ENCODE measurements around the gene UVSSA. TPM values are rescaled to one million over a fixed set of nuclear protein-coding genes. Genes with fewer than 3 reads are reported as not detected.

The UVSSA gene
- total RNA-seq, 1 experiment from 2014 or later: 40.4 TPM

DNA sequence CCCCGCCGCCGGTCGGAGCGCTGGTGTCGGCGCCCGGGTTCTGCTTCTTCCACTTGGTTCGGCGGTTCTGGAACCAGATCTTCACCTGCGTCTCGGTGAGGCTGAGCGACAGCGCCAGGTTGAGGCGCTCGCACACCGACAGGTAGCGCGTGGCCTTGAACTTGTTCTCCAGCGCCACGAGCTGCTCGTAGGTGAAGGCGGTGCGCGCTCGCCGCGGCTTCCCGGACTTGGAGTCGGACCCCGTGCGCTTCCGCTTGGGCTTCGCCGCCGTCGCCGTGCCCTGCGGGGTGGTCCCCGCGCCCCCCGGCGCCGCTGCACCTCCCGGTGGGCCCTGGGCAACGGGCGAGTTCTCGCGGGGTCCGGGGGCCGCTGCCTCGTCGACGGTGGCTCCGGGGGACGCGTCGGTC lies 56.2 kb downstream of the UVSSA start (continued):
- no peak for TF ChIP-seq ETV6 (CRISPR knock-in tag; IDR thresholded peaks at IDR 0.05)

DNA sequence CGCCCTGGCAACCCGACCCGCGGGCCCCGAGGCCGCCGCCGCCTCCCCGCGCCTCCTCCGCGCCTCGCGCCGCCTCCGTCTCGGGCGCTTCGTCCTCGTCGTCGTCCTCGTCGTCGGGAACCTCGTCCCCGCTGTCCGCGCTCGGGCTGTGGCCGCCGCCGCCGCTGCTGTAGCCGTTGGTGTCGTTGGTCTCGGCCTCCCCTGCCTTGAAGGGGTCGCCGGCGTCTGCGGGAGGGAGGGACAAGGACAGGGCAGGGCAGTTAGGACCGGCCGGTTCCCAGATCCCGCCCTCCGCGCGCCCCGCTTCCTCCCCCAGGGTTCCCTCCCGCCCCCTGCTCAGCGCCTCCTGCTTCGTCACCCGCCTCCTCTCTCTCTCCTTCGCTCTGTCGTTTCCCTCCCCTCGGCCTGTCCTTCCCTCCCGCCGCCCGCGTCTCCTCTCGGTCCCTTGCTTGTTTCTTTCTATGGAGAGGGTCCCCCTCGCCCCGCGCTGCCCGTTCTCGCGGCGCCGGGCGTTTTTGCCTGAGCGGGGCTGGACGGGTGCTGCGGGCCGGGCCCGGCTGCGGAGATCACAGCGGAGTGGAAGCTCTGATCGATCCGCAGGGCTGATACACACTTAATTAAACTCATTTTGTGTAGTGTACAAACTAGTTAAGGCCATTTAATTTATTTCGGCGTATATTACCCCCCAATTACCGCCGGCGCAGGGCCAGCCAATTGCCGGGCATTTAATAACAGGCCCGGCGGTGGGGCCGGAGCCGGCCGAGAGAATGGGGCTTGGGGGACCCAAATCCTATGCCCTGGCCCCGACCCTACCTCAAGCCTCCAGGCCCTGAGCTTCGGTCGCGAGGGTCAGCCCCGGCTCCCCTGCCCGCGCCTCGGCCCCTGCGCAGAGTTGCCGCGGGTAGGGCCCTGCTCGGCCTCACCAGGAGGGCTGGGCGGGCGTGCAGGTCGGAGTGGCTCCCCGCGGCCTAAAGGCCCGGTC lies 56.9 kb downstream of the UVSSA start:
- no peak for DNase-seq (ENCODE audit: low spot score)
- POLR2A ChIA-PET: no interaction called here

DNA sequence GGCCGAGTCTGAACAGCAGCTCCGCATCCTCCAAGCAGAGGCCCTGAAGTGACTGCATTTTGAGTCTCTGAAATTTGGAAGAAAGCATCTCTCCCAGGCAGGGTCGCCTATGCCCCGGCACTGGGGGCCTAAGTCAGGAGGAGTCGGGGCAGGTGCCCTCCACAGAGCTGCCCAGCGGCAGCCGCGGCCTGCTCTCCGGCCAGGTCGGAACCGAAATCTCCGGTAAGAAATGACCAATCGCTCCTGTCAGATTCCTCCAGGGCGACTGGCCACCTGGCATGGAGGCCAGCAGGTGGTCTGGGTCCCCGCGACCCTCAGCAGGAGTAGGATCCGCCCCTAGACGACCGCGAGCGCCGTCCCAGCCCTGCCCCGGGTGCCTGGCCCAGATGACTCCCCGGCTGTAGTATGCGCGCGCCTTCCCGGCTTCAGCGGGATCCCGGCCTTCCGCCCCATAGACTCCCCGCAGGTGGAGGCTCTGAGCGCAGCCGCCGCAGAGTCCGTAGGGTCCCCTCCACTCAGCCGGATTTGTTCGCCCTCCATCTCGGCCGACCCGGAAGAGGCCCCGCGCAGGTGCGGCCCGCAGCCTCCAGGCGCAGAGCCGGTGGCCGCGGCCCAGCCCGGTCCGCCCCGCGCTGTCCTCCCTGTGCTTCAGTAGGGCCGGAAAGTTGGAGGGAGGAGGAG lies 57.7 kb downstream of the UVSSA start:
- Mint-ChIP-seq H3K27me3 (ENCODE audit: low read depth) (peaks cover 91% of the 10 kb centered on the region), H3K36me3 (no peaks in the 10 kb centered on the region), H3K4me3 (no peak overlapping the region), H3K4me1 (peaks cover 13% of the 10 kb centered on the region), H3K9me3 (no peaks in the 10 kb centered on the region), H3K27ac (no peak overlapping the region)
- TF ChIP-seq NR1H2 (CRISPR knock-in tag; IDR thresholded peaks at IDR 0.05) (no peak), TP53 (CRISPR knock-in tag; IDR thresholded peaks at IDR 0.05) (no peak), ZNF219 (CRISPR knock-in tag; IDR thresholded peaks at IDR 0.05; ENCODE audit: borderline replicate concordance) (no peak), ZNF121 (CRISPR knock-in tag; IDR thresholded peaks at IDR 0.05) (no peak), ZBTB21 (CRISPR knock-in tag; IDR thresholded peaks at IDR 0.05; ENCODE audit: borderline replicate concordance) (no peak), HMGA2 (CRISPR knock-in tag; IDR thresholded peaks at IDR 0.05) (no peak), NFATC4 (CRISPR knock-in tag; IDR thresholded peaks at IDR 0.05) (no peak), RELA (CRISPR knock-in tag; IDR thresholded peaks at IDR 0.05; ENCODE audit: borderline replicate concordance) (no peak), TEAD4 (CRISPR knock-in tag; IDR thresholded peaks at IDR 0.05) (no peak), CREB1 (CRISPR knock-in tag; IDR thresholded peaks at IDR 0.05) (no peak), ATF1 (CRISPR knock-in tag; IDR thresholded peaks at IDR 0.05) (no peak), KAT7 (CRISPR knock-in tag; IDR thresholded peaks at IDR 0.05; ENCODE audit: borderline replicate concordance) (no peak)
- TF ChIP-seq, protein P1, sequence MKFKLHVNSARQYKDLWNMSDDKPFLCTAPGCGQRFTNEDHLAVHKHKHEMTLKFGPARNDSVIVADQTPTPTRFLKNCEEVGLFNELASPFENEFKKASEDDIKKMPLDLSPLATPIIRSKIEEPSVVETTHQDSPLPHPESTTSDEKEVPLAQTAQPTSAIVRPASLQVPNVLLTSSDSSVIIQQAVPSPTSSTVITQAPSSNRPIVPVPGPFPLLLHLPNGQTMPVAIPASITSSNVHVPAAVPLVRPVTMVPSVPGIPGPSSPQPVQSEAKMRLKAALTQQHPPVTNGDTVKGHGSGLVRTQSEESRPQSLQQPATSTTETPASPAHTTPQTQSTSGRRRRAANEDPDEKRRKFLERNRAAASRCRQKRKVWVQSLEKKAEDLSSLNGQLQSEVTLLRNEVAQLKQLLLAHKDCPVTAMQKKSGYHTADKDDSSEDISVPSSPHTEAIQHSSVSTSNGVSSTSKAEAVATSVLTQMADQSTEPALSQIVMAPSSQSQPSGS (CRISPR knock-in tag; IDR thresholded peaks at IDR 0.05; ENCODE audit: borderline replicate concordance, low read depth): no peak
- TF ChIP-seq, protein P2, sequence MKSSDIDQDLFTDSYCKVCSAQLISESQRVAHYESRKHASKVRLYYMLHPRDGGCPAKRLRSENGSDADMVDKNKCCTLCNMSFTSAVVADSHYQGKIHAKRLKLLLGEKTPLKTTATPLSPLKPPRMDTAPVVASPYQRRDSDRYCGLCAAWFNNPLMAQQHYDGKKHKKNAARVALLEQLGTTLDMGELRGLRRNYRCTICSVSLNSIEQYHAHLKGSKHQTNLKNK (CRISPR knock-in tag; IDR thresholded peaks at IDR 0.05): no peak
- TF ChIP-seq, protein P3, sequence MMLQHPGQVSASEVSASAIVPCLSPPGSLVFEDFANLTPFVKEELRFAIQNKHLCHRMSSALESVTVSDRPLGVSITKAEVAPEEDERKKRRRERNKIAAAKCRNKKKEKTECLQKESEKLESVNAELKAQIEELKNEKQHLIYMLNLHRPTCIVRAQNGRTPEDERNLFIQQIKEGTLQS (CRISPR knock-in tag; conservative IDR thresholded peaks at IDR 0.05): no peak
- TF ChIP-seq, protein P4, sequence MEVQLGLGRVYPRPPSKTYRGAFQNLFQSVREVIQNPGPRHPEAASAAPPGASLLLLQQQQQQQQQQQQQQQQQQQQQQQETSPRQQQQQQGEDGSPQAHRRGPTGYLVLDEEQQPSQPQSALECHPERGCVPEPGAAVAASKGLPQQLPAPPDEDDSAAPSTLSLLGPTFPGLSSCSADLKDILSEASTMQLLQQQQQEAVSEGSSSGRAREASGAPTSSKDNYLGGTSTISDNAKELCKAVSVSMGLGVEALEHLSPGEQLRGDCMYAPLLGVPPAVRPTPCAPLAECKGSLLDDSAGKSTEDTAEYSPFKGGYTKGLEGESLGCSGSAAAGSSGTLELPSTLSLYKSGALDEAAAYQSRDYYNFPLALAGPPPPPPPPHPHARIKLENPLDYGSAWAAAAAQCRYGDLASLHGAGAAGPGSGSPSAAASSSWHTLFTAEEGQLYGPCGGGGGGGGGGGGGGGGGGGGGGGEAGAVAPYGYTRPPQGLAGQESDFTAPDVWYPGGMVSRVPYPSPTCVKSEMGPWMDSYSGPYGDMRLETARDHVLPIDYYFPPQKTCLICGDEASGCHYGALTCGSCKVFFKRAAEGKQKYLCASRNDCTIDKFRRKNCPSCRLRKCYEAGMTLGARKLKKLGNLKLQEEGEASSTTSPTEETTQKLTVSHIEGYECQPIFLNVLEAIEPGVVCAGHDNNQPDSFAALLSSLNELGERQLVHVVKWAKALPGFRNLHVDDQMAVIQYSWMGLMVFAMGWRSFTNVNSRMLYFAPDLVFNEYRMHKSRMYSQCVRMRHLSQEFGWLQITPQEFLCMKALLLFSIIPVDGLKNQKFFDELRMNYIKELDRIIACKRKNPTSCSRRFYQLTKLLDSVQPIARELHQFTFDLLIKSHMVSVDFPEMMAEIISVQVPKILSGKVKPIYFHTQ (CRISPR knock-in tag; IDR thresholded peaks at IDR 0.05): no peak
- TF ChIP-seq, protein P5, sequence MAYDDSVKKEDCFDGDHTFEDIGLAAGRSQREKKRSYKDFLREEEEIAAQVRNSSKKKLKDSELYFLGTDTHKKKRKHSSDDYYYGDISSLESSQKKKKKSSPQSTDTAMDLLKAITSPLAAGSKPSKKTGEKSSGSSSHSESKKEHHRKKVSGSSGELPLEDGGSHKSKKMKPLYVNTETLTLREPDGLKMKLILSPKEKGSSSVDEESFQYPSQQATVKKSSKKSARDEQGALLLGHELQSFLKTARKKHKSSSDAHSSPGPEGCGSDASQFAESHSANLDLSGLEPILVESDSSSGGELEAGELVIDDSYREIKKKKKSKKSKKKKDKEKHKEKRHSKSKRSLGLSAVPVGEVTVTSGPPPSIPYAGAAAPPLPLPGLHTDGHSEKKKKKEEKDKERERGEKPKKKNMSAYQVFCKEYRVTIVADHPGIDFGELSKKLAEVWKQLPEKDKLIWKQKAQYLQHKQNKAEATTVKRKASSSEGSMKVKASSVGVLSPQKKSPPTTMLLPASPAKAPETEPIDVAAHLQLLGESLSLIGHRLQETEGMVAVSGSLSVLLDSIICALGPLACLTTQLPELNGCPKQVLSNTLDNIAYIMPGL (CRISPR knock-in tag; IDR thresholded peaks at IDR 0.05): no peak
- POLR2A ChIA-PET: no interaction called here
- ATAC-seq: no peak
- CTCF ChIA-PET: interaction anchor here (1.8 kb wide), 1 partner anchor 49 kb away, joined by 4 read pairs; no protein-coding TSS in a partner anchor
- no peak for DNase-seq (ENCODE audit: low spot score)

More for the DNA sequence above, 56.9 kb downstream of the UVSSA start:
- Mint-ChIP-seq H3K4me3 (peak overlapping the region; percentile 36), H3K9me3 (no peaks in the 10 kb centered on the region), H3K27me3 (ENCODE audit: low read depth) (peaks cover 86% of the 10 kb centered on the region), H3K27ac (no peak overlapping the region), H3K4me1 (peaks cover 13% of the 10 kb centered on the region), H3K36me3 (peaks cover 2% of the 10 kb centered on the region; the same call in 1 of the 2 replicates)
- ATAC-seq: no peak
- TF ChIP-seq, protein P3 (CRISPR knock-in tag; conservative IDR thresholded peaks at IDR 0.05): no peak
- TF ChIP-seq, protein P6, sequence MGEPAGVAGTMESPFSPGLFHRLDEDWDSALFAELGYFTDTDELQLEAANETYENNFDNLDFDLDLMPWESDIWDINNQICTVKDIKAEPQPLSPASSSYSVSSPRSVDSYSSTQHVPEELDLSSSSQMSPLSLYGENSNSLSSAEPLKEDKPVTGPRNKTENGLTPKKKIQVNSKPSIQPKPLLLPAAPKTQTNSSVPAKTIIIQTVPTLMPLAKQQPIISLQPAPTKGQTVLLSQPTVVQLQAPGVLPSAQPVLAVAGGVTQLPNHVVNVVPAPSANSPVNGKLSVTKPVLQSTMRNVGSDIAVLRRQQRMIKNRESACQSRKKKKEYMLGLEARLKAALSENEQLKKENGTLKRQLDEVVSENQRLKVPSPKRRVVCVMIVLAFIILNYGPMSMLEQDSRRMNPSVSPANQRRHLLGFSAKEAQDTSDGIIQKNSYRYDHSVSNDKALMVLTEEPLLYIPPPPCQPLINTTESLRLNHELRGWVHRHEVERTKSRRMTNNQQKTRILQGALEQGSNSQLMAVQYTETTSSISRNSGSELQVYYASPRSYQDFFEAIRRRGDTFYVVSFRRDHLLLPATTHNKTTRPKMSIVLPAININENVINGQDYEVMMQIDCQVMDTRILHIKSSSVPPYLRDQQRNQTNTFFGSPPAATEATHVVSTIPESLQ (CRISPR knock-in tag; IDR thresholded peaks at IDR 0.05): no peak
- 0 out of 2 replicates have a peak, but pooled peaks have one; percentile 59 for TF ChIP-seq ZNF121 (CRISPR knock-in tag; IDR thresholded peaks at IDR 0.05)
- CTCF ChIA-PET: interaction anchor here (1.8 kb wide), 1 partner anchor 48 kb away, joined by 4 read pairs; no protein-coding TSS in a partner anchor
